Osteoblast (primary cell): ENCODE measurements around the gene TCF7L2. TPM values are rescaled to one million over a fixed set of nuclear protein-coding genes. Genes with fewer than 3 reads are reported as not detected.

Source experiments
- DNase-seq: peaks from one replicate; pipeline ENCODE4 v3.0.0; 2011; ENCODE audit warnings: low spot score, mixed read lengths; ENCODE audit not compliant: insufficient read length; ENCODE audit errors: missing footprints
- H2AFZ ChIP-seq: 2 replicates; pipeline ENCODE4 v1.6.0; 2011; ENCODE audit warnings: mild to moderate bottlenecking, low read length
- H3K27ac ChIP-seq: 2 replicates; pipeline ENCODE4 v1.5.1; 2011; ENCODE audit warnings: mild to moderate bottlenecking, low read depth, low read length, moderate library complexity
- H3K27me3 ChIP-seq: 2 replicates; pipeline ENCODE4 v1.6.0; 2012; ENCODE audit warnings: mild to moderate bottlenecking, control low read depth, inconsistent platforms, low read length, moderate library complexity; ENCODE audit not compliant: insufficient read depth
- H3K36me3 ChIP-seq: 2 replicates; pipeline ENCODE4 v1.5.1; 2011; ENCODE audit warnings: mild to moderate bottlenecking, low read length, control low read depth, moderate library complexity; ENCODE audit not compliant: insufficient read depth
- H3K4me1 ChIP-seq: 2 replicates; pipeline ENCODE4 v1.5.1; 2011; ENCODE audit warnings: mild to moderate bottlenecking, low read length, control low read depth, moderate library complexity; ENCODE audit not compliant: insufficient read depth
- H3K4me2 ChIP-seq: 2 replicates; pipeline ENCODE4 v1.6.0; 2011; ENCODE audit warnings: mild to moderate bottlenecking, low read length; ENCODE audit not compliant: insufficient read depth
- H3K4me3 ChIP-seq: fragments of 200-600 bp; sonication (generic); 3 replicates; pipeline ENCODE4 v1.5.1; 2012; ENCODE audit warnings: mild to moderate bottlenecking, low read length, inconsistent platforms; ENCODE audit not compliant: insufficient read depth
- H3K79me2 ChIP-seq: 2 replicates; pipeline ENCODE4 v1.6.0; 2012; ENCODE audit warnings: mild to moderate bottlenecking, low read length, control low read depth, inconsistent platforms; ENCODE audit not compliant: insufficient read depth
- H3K9me3 ChIP-seq: 2 replicates; pipeline ENCODE4 v1.5.1; 2011; ENCODE audit warnings: low read depth, low read length, control low read depth
- H4K20me1 ChIP-seq: 2 replicates; pipeline ENCODE4 v1.6.0; 2012; ENCODE audit warnings: mild to moderate bottlenecking, low read length, control low read depth; ENCODE audit not compliant: insufficient read depth
- CTCF ChIP-seq: IDR thresholded peaks from 2 replicates; pipeline ENCODE4 v1.5.1; 2011; ENCODE audit warnings: mild to moderate bottlenecking, low read depth, low read length, moderate library complexity; ENCODE audit errors: extremely low read depth
- total RNA-seq: library from RNA; depleted of rRNA; stranded (reverse); fragments of >200 nt; gene quantifications from 2 replicates; pipeline ENCODE4 v1.2.3, GENCODE V29; 2012

TCF7L2 gene
- total RNA-seq, 1 donor: 9.0 TPM

- Histone ChIP-seq H2AFZ (no peak overlapping the region), H3K4me2 (no peak overlapping the region), H3K4me3 (no peak overlapping the region), H3K27ac (no peak overlapping the region), H4K20me1 (peaks cover 17% of the 10 kb centered on the region), H3K27me3 (no peaks in the 10 kb centered on the region), H3K79me2 (peaks cover 69% of the 10 kb centered on the region), H3K9me3 (no peaks in the 10 kb centered on the region), H3K36me3 (peaks cover 4% of the 10 kb centered on the region), H3K4me1 (peaks cover 58% of the 10 kb centered on the region)
- no peak for DNase-seq
- TF ChIP-seq CTCF: no peak
Measured at GRCh38 chr10:112962343-112962742, 12.3 kb downstream of the TCF7L2 start.

- Histone ChIP-seq H3K27ac (no peak overlapping the region), H3K27me3 (no peaks in the 10 kb centered on the region), H3K4me2 (no peak overlapping the region), H2AFZ (no peak overlapping the region), H3K4me1 (peaks cover 43% of the 10 kb centered on the region), H3K36me3 (peaks cover 4% of the 10 kb centered on the region), H4K20me1 (peaks cover 19% of the 10 kb centered on the region), H3K79me2 (peaks cover 60% of the 10 kb centered on the region), H3K4me3 (no peak overlapping the region), H3K9me3 (no peaks in the 10 kb centered on the region)
- no peak for TF ChIP-seq CTCF
- DNase-seq: no peak
Measured at GRCh38 chr10:112963835-112964234, 13.8 kb downstream of the TCF7L2 start.

- peaks cover 60% of the 10 kb centered on the region for H3K79me2 ChIP-seq
- H4K20me1 ChIP-seq: peaks cover 26% of the 10 kb centered on the region
Measured at GRCh38 chr10:112964482-112964881, 14.4 kb downstream of the TCF7L2 start.

More at GRCh38 chr10:112964482-112964881, 14.4 kb downstream of the TCF7L2 start:
- Histone ChIP-seq H3K4me1 (peaks cover 37% of the 10 kb centered on the region), H3K36me3 (peaks cover 4% of the 10 kb centered on the region), H2AFZ (no peak overlapping the region), H3K27ac (no peak overlapping the region), H3K9me3 (no peaks in the 10 kb centered on the region), H3K4me3 (no peak overlapping the region), H3K4me2 (no peak overlapping the region), H3K27me3 (no peaks in the 10 kb centered on the region)
- TF ChIP-seq CTCF: no peak
- no peak for DNase-seq
